Measurements from ENCODE around the gene PTGES2.
"Not testable (repeated sequence)": the region's sequence is repeated elsewhere in the genome, so short reads cannot be mapped to it uniquely, and the experiment has no call there.

- TF ChIP-seq, protein P1, sequence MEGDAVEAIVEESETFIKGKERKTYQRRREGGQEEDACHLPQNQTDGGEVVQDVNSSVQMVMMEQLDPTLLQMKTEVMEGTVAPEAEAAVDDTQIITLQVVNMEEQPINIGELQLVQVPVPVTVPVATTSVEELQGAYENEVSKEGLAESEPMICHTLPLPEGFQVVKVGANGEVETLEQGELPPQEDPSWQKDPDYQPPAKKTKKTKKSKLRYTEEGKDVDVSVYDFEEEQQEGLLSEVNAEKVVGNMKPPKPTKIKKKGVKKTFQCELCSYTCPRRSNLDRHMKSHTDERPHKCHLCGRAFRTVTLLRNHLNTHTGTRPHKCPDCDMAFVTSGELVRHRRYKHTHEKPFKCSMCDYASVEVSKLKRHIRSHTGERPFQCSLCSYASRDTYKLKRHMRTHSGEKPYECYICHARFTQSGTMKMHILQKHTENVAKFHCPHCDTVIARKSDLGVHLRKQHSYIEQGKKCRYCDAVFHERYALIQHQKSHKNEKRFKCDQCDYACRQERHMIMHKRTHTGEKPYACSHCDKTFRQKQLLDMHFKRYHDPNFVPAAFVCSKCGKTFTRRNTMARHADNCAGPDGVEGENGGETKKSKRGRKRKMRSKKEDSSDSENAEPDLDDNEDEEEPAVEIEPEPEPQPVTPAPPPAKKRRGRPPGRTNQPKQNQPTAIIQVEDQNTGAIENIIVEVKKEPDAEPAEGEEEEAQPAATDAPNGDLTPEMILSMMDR (IDR thresholded peaks at IDR 0.05): not testable (repeated sequence)
- TF ChIP-seq POLR2A (IDR thresholded peaks at IDR 0.05): not testable (repeated sequence)
Observed at GRCh38 chr9:128071475-128071874, 56.1 kb downstream of the PTGES2 start.
